AG08396 (cell line): ENCODE results near the gene DTX2.
"Not testable (repeated sequence)": the region's sequence is repeated elsewhere in the genome, so short reads cannot be mapped to it uniquely, and the experiment has no call there.

Experiments used
- DNase-seq: peaks from one replicate; pipeline ENCODE4 v3.0.0; 2012; ENCODE audit warnings: low spot score, mixed read lengths

The DTX2 gene

DNA sequence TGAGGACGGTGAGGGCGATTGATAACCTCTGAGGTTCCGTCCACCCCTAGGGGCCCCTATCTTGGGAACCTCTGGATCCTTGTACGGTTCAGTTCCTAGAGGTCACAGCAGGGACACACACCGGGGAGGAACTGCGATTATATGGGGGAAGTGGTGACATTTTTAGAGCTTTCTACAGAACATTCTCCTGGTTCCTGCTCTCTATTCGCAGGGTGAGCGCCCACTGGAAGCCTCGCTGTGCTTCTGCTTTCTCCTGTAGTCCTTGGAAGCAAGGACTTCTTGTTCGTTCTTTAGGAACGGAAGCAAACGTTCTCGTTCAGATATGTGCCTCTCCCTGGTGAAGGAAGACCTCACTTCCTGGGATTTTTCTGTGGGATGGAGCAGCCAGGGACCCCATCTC is 26.5 kb downstream of the DTX2 start:
- not testable (repeated sequence) for DNase-seq

DNA sequence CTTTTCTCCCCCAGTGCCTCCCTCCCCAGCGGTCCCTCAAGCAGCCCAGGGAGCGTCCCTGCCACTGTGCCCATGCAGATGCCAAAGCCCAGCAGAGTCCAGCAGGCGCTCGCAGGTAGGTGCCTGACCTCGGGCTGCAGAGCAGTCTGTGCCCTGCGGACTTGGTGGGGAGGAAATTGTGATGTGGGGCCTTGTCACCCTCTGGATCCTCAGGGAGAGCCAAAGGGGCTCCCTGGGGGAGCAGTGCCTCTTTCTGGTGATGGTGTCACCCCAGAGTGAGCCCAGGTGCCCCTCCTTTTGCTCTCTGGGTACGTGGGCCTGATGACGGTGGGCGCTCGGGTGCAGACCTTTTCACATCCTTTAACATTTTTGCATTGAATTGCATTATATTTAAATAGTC is 30.6 kb downstream of the DTX2 start:
- DNase-seq, result not testable (repeated sequence)

GRCh38 chr7:76495717-76496116 is 34.2 kb downstream of the DTX2 start:
- not testable (repeated sequence) for DNase-seq

GRCh38 chr7:76497918-76498582 is 36.5 kb downstream of the DTX2 start:
- DNase-seq, result not testable (repeated sequence)

GRCh38 chr7:76498583-76499200 is 37.2 kb downstream of the DTX2 start:
- DNase-seq, result not testable (repeated sequence)

DNA sequence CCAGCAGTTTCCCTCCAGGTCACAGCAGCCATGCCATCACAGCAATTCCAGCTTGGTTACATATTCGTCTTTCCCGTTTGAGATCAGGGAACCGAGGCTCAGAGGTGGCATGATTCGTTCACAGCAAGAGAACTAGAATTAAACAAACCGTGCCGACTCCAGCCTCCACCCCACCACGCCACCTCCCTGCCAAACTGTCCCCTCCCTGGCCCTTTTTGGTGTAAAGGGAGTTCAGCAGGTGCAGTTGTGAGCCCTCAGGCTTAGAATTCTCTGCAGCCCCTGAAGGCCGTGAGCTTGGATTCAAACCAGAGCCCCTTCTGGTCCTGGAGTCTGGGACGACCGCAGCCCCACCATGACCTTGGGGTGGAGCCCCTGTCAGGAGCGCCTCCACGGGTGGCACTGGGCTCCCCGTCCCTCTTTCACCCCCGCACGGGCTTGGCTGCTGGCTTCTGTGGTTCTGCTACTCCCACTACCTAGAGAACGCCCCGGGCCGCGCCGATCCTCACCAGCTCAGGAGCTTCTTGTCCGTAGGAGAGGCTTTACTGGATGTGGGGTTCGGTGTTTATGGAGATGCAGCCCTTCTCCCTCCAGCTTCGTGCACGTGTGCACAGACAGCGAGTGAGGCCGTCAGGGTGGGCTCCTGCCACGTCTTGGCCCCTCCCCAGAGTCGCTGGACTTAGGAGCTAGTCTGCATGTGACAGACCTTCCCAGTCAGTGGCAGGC is 37.9 kb downstream of the DTX2 start:
- not testable (repeated sequence) for DNase-seq

DNA sequence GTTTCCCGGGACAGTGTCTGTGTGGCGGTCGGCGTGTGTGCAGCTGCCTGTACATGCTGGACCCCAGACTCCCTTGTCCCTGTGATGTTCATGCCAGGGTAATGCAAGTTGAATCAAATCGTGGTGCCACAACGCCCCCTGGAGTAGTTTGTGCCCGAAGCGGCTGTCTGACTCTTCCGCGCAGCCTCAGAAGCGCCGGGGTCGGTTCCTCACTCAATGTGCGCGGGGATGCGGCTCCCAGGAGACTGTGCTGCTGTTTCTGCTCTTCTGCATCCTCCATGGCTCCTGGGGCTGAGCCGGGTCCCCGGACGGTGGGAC is 38.4 kb downstream of the DTX2 start:
- not testable (repeated sequence) for DNase-seq

DNA sequence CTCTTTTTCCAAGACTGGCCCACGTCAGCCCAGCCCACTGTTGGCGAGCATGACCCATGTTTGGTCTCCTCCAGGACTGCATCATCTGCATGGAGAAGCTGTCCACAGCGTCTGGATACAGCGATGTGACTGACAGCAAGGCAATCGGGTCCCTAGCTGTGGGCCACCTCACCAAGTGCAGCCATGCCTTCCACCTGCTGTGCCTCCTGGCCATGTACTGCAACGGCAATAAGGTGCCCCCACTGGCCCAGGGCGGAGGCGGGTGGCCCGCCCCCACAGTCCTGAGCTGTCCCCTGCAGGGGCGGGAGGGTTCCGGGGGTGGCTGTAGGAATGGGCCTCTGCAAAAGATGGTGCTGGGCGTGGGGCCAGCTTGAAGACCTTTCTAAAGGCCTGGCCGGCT is 40.7 kb downstream of the DTX2 start:
- not testable (repeated sequence) for DNase-seq

DNA sequence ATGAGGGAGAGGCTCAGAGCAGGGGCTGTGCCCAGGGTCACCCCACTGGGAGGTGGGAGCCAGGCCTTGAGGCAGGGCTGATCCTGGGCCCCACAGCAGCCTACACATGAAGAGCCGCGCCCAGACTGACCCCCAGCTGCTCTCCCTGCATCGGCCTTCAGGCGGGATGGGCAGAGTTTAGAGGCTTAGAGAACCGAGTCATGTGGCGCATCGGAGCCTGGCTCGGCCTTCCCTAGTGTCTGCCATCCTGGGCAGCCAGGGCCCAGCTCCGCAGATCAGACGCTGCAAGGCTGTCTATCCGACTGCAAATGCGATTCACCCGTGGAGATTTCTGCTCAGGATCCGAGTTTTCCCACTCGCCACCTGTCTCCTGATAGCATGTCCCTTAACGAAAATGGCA is 41.3 kb downstream of the DTX2 start:
- not testable (repeated sequence) for DNase-seq

DNA sequence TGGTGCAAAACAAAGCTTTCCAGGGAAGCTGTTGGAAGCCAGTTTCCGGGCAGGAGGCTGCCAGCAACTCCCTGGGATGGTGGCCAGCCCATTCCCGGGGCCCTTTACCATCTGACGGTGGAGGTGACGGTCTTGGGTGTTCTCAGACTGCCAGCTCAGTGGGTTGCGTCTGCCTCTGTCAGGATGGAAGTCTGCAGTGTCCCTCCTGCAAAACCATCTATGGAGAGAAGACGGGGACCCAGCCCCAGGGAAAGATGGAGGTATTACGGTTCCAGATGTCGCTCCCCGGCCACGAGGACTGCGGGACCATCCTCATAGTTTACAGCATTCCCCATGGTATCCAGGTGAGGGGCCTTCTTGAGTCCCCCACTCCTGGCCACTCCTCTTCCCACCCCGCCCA is 41.7 kb downstream of the DTX2 start:
- DNase-seq, result not testable (repeated sequence)

GRCh38 chr7:76504351-76505167 is 43.0 kb downstream of the DTX2 start:
- not testable (repeated sequence) for DNase-seq

DNA sequence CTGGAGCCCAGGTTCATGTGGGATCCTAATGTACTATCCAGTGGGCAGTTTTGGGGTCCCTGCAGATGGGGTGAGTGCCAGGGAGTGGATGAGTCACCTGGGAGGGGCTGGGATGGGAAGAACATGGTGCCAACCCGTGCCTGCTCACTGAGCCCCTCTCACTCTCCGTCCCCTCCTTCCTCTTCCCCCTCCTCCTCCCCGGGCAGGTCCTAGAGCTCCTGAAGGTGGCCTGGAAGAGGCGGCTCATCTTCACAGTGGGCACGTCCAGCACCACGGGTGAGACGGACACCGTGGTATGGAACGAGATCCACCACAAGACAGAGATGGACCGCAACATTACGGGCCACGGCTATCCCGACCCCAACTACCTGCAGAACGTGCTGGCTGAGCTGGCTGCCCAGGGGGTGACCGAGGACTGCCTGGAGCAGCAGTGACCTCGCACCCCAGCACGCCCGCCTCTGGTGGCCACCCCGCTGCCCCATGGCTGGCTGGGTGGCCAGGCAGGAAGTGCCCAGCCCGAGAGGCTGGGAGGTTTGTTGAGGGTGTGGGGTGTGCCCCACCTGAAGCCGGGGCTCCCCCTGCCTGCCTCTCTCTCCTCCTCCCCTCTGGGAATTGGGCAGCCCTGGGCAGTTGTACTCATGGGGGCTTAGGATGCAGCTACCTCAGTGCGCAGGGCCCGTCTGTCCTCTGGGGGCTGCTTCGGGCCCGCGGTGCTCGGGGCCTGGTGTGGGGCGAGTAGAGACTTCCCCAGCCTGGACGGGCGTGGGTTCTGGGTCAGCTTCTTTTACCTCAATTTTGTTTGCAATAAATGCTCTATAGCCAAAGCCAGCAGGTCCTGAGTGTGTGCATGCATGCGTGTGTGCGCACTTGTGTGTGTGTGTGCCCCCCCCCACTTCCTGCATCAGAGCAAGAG is 43.9 kb downstream of the DTX2 start:
- DNase-seq, result no peak

- DNase-seq, result no peak
These were observed 44.6 kb downstream of the DTX2 start for GRCh38 chr7:76506081-76506440.

DNA sequence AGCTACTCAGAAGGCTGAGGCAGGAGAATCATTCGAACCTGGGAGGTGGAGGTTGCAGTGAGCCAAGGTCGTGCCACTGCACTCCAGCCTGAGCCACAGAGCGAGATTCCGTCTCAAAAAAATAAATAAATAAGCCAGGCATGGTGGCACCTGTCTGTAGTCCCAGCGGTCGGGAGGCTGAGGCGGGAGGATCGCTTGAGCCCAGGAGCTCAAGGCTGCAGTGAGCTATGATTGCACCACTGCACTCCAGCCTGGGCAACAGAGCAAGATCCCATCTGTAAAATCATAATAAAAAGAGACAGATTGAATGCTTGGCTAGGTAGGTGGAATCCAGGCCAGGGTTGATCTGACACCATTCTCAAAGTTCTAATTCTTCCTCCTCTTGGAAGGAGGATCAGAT is 45.1 kb downstream of the DTX2 start:
- not testable (repeated sequence) for DNase-seq

DNA sequence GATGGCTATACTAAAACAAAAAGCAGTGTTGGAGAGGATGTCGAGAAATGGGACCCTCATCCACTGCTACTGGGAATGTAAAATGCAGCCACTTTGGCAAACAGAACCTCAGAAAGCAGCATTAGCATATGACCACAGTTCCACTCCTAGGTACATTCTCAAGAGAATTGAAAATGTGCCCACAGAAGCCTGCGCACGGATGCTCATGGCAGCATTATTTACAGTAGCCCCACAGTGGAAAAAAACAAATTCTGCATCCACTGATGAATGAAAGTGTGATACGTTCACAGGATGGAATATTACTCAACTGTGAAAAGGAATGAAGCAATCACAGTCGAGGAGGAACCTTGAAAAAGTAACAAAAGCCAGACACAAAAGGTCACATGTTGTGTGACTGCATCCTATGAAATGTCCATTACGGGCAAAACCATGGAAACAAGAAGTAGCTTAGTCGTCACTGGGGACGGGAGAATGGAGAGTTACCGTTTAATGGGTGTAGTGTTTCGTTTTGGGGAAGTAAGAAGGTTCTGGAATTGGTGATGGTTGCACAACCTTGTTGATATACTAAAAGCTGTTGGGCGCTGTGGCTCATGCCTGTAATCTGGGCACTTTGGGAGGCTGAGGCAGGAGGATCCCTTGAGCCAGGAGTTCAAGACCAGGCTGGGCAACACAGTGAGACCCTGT is 46.4 kb downstream of the DTX2 start:
- peak; percentile 14 for DNase-seq

DNA sequence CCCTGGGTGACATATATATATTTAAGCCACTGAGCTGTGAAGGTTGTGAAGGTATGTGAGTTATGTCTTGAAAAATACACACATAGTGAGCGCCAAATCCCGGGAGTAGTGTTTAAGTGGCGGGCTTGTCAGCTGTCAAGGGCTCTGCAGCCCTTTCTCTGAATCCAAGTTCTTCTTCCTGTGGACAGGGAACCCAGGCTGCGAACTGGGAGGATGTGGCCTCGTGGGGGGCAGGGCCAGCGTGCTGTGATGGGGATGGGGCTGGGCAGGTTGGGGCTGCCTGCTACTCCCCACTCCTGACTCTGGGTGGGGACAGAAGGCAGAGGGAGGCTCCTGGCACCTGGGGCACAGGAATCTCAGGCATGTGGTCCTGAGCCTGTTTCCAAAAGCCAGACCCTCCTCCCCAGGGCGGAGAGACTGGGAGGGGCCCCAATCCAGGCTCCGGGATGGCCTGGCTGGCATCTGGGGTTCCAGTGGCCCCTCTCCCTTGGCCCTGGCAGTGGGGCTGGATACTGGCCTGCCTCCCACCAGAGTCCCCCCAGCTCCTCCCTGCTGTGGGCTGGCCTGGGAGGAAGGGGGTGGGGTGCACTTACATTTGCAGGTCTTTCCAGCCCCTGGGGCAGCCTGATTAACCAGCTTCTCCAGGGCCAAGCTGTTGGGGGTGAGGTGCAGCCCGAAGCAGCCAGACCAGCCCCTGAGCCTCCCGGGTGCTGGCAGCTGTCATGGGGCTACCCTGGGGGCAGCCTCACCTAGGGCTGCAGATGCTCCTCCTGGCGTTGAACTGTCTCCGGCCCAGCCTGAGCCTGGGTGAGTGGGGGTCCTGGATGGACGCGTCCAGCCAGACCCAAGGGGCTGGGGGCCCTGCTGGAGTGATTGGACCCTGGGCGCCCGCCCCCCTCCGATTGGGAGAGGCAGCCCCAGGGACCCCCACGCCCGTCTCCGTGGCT is 48.7 kb downstream of the DTX2 start, which contains the start of gene UPK3B:
Gene UPK3B (plus strand): TSS at position 622 of the 947 bp plus-strand sequence. CDS start 101 bp downstream, at position 723.
- peak; percentile 32 for DNase-seq

GRCh38 chr7:76511200-76511910 is 49.8 kb downstream of the DTX2 start:
- DNase-seq, result not testable (repeated sequence)

- DNase-seq, result not testable (repeated sequence)
These were observed 50.7 kb downstream of the DTX2 start for GRCh38 chr7:76511911-76512885.
